NAMALWA (cell line): ENCODE data around the gene SH3D19.
"Not testable (repeated sequence)": the region's sequence is repeated elsewhere in the genome, so short reads cannot be mapped to it uniquely, and the experiment has no call there.

ENCODE experiments used
- DNase-seq: peaks from one replicate; pipeline ENCODE4 v3.0.0-alpha.2; 2015; ENCODE audit warnings: low spot score

Gene SH3D19

GRCh38 chr4:151098979-151099228 is 226.5 kb downstream of the SH3D19 start:
- no peak for DNase-seq

GRCh38 chr4:151097759-151098158 is 227.6 kb downstream of the SH3D19 start:
- no peak for DNase-seq

- DNase-seq = no peak
Measured at GRCh38 chr4:151095142-151095541, 230.3 kb downstream of the SH3D19 start.

GRCh38 chr4:151094290-151094751 is 231.1 kb downstream of the SH3D19 start:
- no peak for DNase-seq

GRCh38 chr4:151093203-151093602 is 232.2 kb downstream of the SH3D19 start:
- no peak for DNase-seq

- no peak for DNase-seq
Measured at GRCh38 chr4:151092488-151092887, 232.9 kb downstream of the SH3D19 start.

- no peak for DNase-seq
Measured at GRCh38 chr4:151091047-151091446, 234.4 kb downstream of the SH3D19 start.

DNA sequence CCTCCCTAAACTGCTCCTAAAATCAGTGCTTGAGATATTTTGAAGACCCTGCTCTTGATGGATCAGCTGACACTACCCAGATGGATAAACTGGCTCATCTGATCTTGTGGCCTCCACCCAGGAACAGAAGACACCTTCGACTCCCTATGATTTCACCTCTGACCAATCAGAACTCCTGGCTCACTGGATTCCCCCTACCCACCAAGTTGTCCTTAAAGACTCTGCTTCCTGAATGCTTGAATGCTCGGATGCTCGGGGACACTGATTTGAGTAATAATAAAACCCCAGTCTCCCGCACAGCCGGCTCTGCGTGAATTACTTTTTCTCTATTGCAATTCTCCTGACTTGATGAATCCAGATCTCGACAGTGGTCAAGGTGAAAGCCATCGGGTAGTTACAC is 237.9 kb downstream of the SH3D19 start:
- DNase-seq = no peak

DNA sequence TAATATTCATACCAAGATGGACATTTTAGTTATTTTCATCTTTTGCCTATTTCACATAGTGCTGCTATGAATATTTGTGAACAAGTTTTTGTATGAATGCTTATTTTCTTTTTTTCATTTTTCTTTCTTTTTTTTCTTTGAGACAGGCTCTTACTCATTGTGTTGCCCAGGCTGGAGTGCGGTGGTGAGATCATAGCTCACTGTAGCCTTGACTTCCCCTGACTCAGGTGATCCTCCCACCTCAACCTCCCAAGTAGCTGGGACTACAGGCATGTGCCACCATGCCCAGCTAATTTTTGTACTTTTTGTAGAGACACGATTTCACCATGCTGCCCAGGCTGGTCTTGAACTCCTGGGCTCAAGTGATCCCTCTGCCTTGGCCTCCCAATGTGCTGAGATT is 247.4 kb downstream of the SH3D19 start:
- DNase-seq = not testable (repeated sequence)

DNA sequence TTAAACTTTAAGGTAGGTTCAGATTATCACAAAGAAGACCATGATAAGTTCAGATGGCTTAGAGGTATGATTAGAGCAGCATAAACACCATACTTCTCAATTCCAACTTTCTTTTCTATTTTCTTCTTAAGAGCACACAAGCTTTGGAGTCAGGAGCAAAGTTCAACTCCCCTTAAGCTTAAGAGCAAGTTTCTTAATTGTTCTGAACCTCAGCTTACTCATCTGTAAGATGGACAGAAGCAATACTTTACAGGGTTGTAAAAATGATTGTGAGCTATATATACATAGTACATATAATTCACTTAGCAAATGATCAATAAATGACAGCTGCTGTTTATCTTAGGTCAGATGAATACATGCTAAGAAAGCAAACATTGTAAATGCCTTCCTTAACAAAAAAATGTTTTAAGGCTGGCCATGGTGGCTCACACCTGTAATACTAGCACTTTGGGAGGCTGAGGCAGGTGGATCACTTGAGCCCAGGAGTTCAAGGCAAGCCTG is 250.9 kb downstream of the SH3D19 start:
- DNase-seq = no peak
